ENCODE results near the gene TEC. TPM values are rescaled to one million over a fixed set of nuclear protein-coding genes. Genes with fewer than 3 reads are reported as not detected.

Gene TEC
- total and polyA plus RNA-seq, 2 of the 8 experiments (the other 6 are each of a cell fraction or from before 2014, with no cell fraction given), result 0.73 to 1.8 TPM

GRCh38 chr4:48195374-48195773 is 74.3 kb downstream of the TEC start (continued):
- TF ChIP-seq CHD7 (IDR thresholded peaks at IDR 0.05; ENCODE audit: insufficient replicate concordance, low read length), result no peak
- no peak for TF ChIP-seq ATF2 (IDR thresholded peaks at IDR 0.05; ENCODE audit: low read length)
- no peak for TF ChIP-seq SIN3A (conservative IDR thresholded peaks at IDR 0.05 in 1 of 2, IDR thresholded peaks at IDR 0.05 in 1 of 2; ENCODE audit: low read depth in 1 of 2, low read length in 2 of 2)

Measured in H1 (cell line).